Pancreas (tissue), 10 donors: ENCODE measurements around the gene ANKRD39. TPM values are rescaled to one million over a fixed set of nuclear protein-coding genes. Genes with fewer than 3 reads are reported as not detected.

ENCODE experiments used
- ATAC-seq, 4 donors: fragments of 200-7000 bp; cut with Tn5 transposase; one replicate each; pipeline versions ENCODE4 v1.8.0 to v1.9.1; 2020; ENCODE audit warnings: mild to moderate bottlenecking in 4 of 4, moderate library complexity in 4 of 4
- DNase-seq, 6 donors: peaks; one replicate each; pipeline ENCODE4 v3.0.0-alpha.2; 2020
- FAIRE-seq: peaks from 2 replicates; lab custom pipeline; 2012; peaks lifted over from hg19 to GRCh38; lab: Jason Lieb, UNC
- H3K27ac ChIP-seq, 4 donors: fragments of 200-600 bp; sonication (generic); 1 replicate in 3 of 4; 2 replicates in 1 of 4; pipeline versions ENCODE4 v1.5.0 to v1.8.0; 2020
- H3K27me3 ChIP-seq, 4 donors: fragments of 200-600 bp; one replicate each; pipeline ENCODE4 v1.8.0; 2021
- H3K36me3 ChIP-seq, 3 donors: fragments of 200-600 bp; sonication (generic) in 1 of 3; one replicate each; pipeline versions ENCODE4 v1.5.0 to v1.8.0; 2020 to 2021
- H3K4me1 ChIP-seq, 3 donors: fragments of 200-600 bp; one replicate each; pipeline ENCODE4 v1.8.0; 2021
- H3K4me3 ChIP-seq, 4 donors: fragments of 200-600 bp; sonication (generic) in 2 of 4; one replicate each; pipeline versions ENCODE4 v1.5.0 to v1.8.0; 2020 to 2021
- H3K9me3 ChIP-seq, 4 donors: fragments of 200-600 bp; one replicate each; pipeline ENCODE4 v1.8.0; 2021
- CTCF ChIP-seq, 4 donors: fragments of 200-600 bp; sonication (generic) in 3 of 4; IDR thresholded peaks; one replicate each; pipeline versions ENCODE4 v1.5.0 to v1.8.0; 2021; ENCODE audit warnings: antibody characterized with exemption in 4 of 4
- whole genome bisulfite sequencing, 2 donors: extraction: QIAGEN DNeasy Blood & Tissue Kit; methylation state at CpG; one replicate each; pipeline ENCODE4 v1.1.7; 2013; 5-methylcytosine and 5-hydroxymethylcytosine counted together
- intact Hi-C, 3 donors: fragments of 100-400 bp; cut with DNase I; formaldehyde crosslinking; loops; one replicate each; pipeline versions ENCODE4 v1.11.1 to v1.14.2; 2022
- polyA plus RNA-seq, 2 donors: library from polyadenylated mRNA; stranded (reverse); fragments of 200-250 nt; gene quantifications; one replicate each; pipeline ENCODE4 v1.2.3, GENCODE V29; 2013
- total RNA-seq, 6 donors: library from RNA; stranded (reverse); fragmentation: NEBNext Ultra II Directional in 4 of 6; extraction: Animal tissue kit (Norgen Biotek cat#: 25700) in 4 of 6; gene quantifications; one replicate each; pipeline versions ENCODE4 v1.2.1 to v1.2.4, GENCODE V29; 2021 to 2023
- donor health status: healthy with polysubstance abuse.
- donor health status: DM: no; HTN: no; CAD: no; lungs with moderate emphysema.
- donor health status: DM: no; HTN: no; CAD: no.
- donor health status: control.
- donor health status: control.
- donor health status: Bipolar disorder and iron deficiency.
- donor health status: DM: yes; HTN: yes; CAD: no.
- donor health status: DM: no; HTN: no; CAD: no.
- donor health status: DM: no; HTN: no; CAD: no.
- donor health status: DM: yes; HTN: yes; CAD: no.

Gene ANKRD39
- total and polyA plus RNA-seq, 8 donors, result 4.7 to 14.9 (median 6.4) TPM

GRCh38 chr2:96861074-96861473 lies 3.3 kb upstream of the ANKRD39 start:
- 89 to 92% methylated on average over 15 to 17 of the region's 17 CpGs for WGBS, 2 donors
- peaks cover 0 to 5% (median 0%) of the 10 kb centered on the region in 3 donors for H3K4me1 ChIP-seq

GRCh38 chr2:96860065-96861029 lies 2.5 kb upstream of the ANKRD39 start:
- FAIRE-seq, result no peak
- intact Hi-C loops, result loop anchor here in 2 of 3 donors (5.0 kb wide), 1 partner anchor 87 kb away; no protein-coding TSS in a partner anchor
- no peaks in the 10 kb centered on the region for H3K9me3 ChIP-seq
- no peak overlapping the region for H3K27ac ChIP-seq
- TF ChIP-seq CTCF (IDR thresholded peaks at IDR 0.05), result no peak
- no peak for ATAC-seq
- peaks cover 0 to 5% (median 0%) of the 10 kb centered on the region in 3 donors for H3K4me1 ChIP-seq
- no peak overlapping the region for H3K4me3 ChIP-seq
- peak in 1 of 6 donors; percentile 58 for DNase-seq
- WGBS, 2 donors, result 81 to 85% methylated on average over 35 to 38 of the region's 38 CpGs
- no peaks in the 10 kb centered on the region for H3K27me3 ChIP-seq
- H3K36me3 ChIP-seq, result peaks cover 6 to 30% (median 19%) of the 10 kb centered on the region in 3 donors

More at GRCh38 chr2:96861074-96861473, 3.3 kb upstream of the ANKRD39 start:
- Histone ChIP-seq H3K4me3 (no peak overlapping the region), H3K27me3 (no peaks in the 10 kb centered on the region), H3K27ac (no peak overlapping the region), H3K9me3 (no peaks in the 10 kb centered on the region), H3K36me3 (peaks cover 6 to 37% (median 19%) of the 10 kb centered on the region in 3 donors)
- intact Hi-C loops, result loop anchor here in 2 of 3 donors (5.0 kb wide), 1 partner anchor 86 kb away; no protein-coding TSS in a partner anchor
- ATAC-seq, result no peak
- no peak for TF ChIP-seq CTCF (IDR thresholded peaks at IDR 0.05)
- no peak for FAIRE-seq
- peak in 1 of 6 donors; percentile 84 for DNase-seq

GRCh38 chr2:96859681-96860064 lies 1.9 kb upstream of the ANKRD39 start:
- H3K9me3 ChIP-seq, result no peaks in the 10 kb centered on the region
- no peak for FAIRE-seq
- ATAC-seq, result no peak
- H3K4me3 ChIP-seq, result no peak overlapping the region
- peaks cover 0 to 5% (median 0%) of the 10 kb centered on the region in 3 donors for H3K4me1 ChIP-seq
- whole genome bisulfite sequencing, 2 donors, result 50 to 55% methylated on average over 4 of the region's 4 CpGs
- no peak overlapping the region for H3K27ac ChIP-seq
- intact Hi-C loops, result loop anchor here in 2 of 3 donors (5.0 kb wide), 1 partner anchor 88 kb away; no protein-coding TSS in a partner anchor
- H3K36me3 ChIP-seq, result peaks cover 6 to 25% (median 15%) of the 10 kb centered on the region in 3 donors
- no peak for DNase-seq
- TF ChIP-seq CTCF (IDR thresholded peaks at IDR 0.05), result no peak
- H3K27me3 ChIP-seq, result no peaks in the 10 kb centered on the region

- peak in 4 of 6 donors; percentile 46 to 79 (median 68) for DNase-seq
- TF ChIP-seq CTCF (IDR thresholded peaks at IDR 0.05), result no peak
- Histone ChIP-seq H3K4me3 (no peak overlapping the region), H3K4me1 (peaks cover 0 to 5% (median 0%) of the 10 kb centered on the region in 3 donors), H3K36me3 (peaks cover 4 to 20% (median 10%) of the 10 kb centered on the region in 3 donors), H3K9me3 (no peaks in the 10 kb centered on the region), H3K27ac (no peak overlapping the region), H3K27me3 (no peaks in the 10 kb centered on the region)
- FAIRE-seq, result no peak
- intact Hi-C loops, result no loop called here
- ATAC-seq, result no peak
- WGBS, 2 donors, result 73 to 75% methylated on average over 11 of the region's 11 CpGs
Measured at GRCh38 chr2:96859099-96859649, 1.4 kb upstream of the ANKRD39 start.
